Measurements from ENCODE around the gene TASP1. TPM values are rescaled to one million over a fixed set of nuclear protein-coding genes. Genes with fewer than 3 reads are reported as not detected.
"Not testable (repeated sequence)": the region's sequence is repeated elsewhere in the genome, so short reads cannot be mapped to it uniquely, and the experiment has no call there.

Gene TASP1
- total RNA-seq, 1 experiment from 2014 or later: 8.3 TPM

DNA sequence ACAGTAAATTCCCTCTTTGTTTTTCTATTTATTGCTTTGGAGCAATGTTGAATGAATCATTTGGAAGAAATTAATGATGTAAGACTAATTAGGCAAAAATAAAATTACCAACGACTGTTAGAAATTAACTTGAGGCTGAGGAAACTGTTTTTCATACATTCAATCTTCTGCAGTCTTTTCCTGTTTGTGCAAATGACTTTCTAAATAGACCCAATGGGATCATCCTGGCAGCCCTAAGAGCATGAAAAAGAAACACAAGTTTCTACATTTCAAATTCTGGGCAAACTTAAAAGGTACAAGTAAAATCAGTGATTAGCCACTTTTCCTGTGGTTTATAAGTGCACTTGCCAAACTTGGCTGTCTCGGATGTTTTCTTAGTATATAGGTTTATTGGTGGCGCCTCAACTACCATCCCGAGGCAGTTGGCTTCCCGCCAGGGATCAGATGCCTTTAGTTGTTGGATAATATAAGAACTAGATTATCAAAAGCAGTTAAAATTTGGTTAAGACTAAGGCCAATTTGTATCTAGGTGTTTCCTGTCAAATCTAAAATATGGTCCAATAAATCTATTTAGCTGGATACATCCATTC is 236.5 kb downstream of the TASP1 start:
- no peak for DNase-seq (ENCODE audit: low read depth)

DNA sequence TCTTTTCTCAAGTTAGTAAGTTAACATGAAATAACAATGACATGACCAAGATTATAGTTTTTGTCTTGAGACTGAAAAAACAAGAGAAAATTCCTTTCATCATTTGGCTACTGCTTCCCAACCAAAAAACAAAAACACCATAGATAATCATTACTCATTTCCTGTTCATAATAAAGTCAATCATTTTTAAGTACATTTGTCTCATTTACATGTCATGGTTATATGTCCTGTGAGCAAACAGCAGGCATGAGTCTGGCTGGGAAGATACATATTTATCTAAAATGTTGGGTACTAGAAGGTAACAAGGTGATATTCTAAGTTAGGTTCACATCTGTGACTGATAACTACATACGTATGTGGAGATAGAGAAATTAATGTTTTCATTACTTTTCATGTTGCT is 237.1 kb downstream of the TASP1 start:
- no peak for DNase-seq (ENCODE audit: low read depth)

DNA sequence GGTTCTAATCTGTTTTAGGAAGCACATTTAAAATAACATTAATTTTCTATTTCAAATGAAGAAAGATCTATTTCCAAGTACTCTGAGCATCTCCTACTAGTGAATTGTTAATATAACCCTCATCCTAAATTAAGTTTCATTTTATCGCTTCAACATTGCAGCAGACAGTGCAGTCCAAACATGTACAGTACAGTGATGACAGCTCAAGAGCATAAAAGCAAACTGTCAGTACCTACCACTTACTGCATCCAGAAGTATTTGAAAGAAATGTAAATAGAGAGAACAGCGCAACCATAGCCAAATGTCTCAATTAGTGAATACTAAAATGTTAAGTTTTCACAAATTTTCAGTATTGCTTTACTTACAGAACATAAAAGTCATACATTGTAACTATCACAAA is 238.3 kb downstream of the TASP1 start:
- DNase-seq (ENCODE audit: low read depth): no peak

DNA sequence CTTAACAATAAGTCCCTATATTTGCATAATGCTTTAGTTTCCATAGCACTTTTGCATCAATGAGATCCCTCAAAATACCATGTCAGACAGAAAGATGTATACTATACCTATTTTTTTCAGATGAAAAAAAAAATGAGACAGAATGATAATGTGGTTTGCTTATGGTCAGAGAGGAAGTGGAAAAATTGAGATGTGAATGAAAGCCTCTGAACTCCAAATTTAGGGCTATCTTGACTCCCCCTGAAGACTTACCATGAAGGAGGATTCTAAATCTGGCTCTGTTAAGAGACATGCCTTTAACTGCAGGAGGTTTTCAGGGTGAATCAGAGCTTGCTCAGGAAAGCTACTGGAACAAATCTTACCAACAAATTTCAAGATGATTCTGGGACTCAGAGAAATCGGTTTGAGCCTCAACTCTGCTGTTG is 241.4 kb downstream of the TASP1 start:
- no peak for DNase-seq (ENCODE audit: low read depth)

DNA sequence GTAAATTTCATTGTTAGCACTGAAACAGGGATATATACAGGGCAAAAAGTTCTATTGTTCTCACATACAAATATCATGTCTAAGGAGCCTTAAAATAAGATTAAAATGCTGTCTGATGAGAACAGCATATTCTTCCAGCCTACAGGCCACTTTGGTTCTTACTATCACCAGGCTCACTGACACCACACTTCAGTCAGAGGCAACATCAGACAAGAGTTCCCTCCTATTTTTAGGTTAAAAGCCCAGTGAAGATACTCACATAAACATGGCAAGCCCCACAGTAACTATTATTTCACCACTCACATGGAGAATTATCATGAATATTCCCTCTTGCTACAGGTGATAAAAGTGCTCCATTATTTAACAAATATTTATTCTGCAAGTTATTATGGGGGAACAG is 241.9 kb downstream of the TASP1 start:
- no peak for DNase-seq (ENCODE audit: low read depth)

DNA sequence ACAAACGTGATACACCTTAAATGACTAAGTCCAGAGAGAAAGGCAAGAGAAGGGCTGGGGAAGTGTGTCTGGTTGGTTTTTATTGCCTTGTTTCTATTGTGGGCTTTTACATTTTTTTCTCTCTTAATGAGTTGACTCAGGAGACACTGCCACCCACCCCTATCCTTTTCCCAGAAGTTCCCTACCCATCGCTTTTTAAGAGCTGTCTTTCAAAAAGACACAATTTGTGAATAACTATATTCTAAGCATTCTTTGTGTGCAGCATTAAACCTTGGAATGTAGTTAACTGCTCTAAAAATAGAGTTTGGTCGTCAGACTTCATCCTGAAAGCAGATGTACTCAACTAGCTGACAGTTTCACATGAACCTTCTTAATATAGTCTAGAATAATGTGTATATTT is 242.7 kb downstream of the TASP1 start:
- DNase-seq (ENCODE audit: low read depth): no peak

DNA sequence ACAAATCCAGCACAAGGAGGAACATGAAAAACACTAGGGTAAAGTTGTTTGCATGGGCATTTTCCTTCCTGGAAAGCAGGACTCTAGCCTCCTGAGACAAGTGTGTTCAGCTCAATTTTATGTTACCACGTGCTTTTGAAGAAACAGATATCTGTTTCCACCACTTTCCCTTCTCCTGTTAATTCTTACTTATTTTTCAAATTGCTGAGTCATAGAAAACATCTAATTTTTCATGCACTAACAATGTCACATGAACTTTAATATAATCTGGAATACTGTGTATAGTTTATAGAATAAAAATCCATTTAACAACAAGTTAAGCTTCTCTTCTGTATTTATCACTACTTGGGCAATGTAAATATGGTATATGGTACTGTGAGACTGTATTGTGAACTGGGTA is 243.5 kb downstream of the TASP1 start:
- no peak for DNase-seq (ENCODE audit: low read depth)

DNA sequence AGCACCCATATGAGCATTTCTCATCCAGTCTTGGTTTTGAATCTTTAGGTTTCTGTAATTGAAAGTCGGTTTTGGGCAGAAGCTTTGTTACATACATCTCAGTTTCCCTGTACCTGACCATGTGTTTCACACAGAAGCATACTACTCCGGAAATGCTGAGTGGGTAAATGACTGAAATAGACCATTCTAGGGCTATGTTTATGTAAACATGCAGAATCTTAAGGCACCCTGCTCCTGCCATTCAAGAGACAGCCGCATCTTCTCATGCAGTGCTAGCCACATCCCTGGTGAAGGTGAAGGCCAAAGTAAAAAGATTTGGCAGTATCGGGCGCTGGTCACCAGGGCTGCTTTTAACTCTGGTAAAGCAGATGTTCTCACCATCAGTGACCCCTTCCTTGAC is 246.3 kb downstream of the TASP1 start:
- no peak for DNase-seq (ENCODE audit: low read depth)

DNA sequence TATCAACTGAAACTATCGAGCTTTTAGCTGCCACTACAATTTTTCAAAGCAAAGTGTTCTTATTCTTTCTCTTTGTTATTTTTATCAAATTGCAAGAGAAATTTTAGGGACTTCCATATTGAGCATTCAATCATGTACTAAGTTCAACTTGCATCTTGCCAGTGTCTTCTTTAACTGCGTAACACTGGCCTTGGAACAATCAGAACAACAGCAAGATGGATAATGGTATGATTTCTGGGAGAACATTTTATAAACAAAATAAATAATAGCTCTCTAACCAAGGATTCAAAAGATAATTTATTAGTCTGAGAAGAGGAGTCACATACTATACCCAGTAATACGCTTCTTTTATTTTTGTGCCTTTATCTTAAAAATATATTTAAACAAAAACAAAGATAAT is 249.6 kb downstream of the TASP1 start:
- no peak for DNase-seq (ENCODE audit: low read depth)

DNA sequence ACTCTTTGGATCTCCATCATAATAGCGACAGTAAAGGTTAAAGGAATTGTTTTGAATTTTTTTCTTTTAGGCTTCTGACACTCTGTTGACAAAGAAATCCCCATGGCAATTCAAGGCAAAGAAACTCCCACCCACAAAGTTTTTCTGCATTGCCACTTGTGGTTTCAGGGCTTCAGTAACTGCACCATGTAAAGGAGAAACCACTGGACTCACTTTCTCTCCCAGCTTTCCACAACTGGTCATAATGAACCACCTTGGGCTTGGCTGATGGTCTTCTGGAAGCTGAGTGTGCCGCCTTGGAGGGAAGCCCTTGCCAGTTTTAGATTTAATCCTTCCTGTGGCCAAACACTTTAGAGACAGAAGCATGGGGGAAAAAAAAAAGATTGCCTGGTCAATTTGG is 254.6 kb downstream of the TASP1 start:
- no peak for DNase-seq (ENCODE audit: low read depth)

DNA sequence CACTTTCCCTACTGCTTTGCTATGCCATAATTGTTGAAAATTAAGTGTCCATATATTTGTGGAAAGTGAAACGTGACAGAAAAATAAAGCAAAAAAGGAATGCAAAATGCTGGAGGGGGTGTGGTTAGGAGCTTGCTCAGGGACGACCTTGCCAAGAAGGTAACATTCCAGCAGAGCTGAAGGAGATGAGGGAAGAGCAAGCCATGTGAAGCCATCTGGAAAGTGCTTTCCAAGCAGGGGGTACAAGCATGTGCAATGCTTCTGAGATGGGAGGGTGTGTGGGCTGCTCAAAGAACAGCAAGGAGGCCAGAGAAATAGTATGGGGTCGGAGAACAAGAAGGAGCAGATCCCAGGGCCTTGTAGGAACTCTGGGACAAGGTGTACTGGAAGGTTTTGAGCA is 255.9 kb downstream of the TASP1 start:
- no peak for DNase-seq (ENCODE audit: low read depth)

DNA sequence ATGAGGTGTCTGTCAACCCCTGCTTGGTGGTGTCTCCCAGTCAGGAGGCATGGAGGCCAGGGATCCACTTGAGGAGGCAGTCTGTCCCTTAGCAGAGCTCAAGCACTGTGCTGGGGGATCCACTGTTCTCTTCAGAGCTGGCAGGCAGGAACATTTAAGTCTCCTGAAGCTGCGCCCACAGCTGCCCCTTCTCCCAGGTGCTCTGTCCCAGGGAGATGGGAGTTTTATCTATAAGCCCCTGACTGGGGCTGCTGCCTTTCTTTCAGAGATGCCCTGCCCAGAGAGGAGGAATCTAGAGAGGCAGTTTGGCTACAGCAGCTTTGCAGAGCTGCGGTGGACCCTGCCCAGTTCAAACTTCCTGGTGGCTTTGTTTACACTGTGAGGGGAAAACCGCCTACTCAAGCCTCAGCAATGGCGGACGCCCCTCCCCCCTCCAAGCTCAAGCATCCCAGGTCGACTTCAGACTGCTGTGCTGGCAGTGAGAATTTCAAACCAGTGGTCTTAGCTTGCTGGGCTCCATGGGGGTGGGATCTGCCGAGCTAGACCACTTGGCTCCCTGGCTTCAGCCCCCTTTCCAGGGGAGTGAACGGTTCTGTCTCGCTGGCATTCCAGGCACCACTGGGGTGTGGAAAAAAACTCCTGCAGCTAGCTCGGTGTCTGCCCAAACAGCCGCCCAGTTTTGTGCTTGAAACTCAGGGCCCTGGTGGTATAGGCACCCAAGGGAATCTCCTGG is 258.1 kb downstream of the TASP1 start:
- DNase-seq (ENCODE audit: low read depth): not testable (repeated sequence)

DNA sequence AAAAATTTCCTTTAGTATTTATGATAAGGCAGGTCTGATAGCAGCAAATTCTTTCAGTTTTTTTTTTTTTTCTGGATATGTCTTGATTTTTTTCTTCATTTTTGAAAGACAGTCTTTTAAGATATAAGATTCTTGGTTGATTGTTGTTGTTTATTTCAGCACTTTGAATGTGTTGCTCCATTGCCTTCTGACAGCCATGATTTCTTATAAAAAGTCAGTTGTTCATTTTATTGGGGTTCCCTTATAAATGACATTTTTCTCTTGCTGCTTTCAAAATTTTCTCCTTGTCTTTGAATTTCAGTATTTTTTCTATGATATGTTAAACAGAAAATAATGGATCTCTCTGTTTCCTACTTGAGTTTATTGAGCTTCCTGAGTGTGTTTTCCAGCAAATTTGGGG is 265.3 kb downstream of the TASP1 start:
- no peak for DNase-seq (ENCODE audit: low read depth)

DNA sequence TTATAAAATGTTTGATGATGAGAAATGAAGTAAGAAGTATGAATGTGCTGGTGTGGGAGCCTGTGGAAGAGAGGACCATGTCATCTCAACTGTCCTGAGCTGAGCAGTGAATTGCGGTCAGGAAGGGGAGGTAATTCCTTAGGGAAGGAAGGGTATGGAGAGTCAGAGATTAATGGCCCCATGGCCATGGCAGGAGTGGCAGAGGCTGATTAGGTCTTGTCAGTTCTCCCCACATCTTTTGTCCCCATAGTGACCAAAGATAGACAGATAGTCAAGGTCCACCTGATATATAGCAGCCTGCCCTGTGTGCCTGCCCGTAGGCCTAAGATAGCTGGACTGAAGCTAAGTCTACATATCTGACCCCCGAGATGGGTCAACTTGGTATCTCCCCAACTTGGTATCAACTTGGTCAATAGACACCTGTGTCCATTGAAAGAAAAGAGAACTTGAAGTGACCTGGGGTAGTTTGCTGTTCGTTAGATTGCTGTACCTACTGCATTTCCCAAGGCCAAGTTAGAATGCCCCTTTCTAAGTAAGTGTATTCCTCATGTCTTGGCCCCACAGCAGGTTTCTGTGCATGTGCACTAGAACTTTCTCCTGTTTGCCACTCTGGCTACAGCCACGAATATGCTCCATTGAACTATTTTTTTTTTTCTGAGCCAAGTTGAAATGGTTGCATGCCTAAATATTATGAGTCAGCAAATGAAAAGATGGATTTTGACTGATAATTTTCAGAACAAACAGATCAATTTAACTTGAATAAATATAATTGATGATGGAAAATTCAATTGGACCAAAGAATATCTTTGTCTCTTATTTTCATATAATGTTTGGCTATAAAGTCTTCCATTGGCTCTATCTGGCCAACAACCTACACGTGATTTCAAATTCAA is 274.2 kb downstream of the TASP1 start:
- no peak for DNase-seq (ENCODE audit: low read depth)

DNA sequence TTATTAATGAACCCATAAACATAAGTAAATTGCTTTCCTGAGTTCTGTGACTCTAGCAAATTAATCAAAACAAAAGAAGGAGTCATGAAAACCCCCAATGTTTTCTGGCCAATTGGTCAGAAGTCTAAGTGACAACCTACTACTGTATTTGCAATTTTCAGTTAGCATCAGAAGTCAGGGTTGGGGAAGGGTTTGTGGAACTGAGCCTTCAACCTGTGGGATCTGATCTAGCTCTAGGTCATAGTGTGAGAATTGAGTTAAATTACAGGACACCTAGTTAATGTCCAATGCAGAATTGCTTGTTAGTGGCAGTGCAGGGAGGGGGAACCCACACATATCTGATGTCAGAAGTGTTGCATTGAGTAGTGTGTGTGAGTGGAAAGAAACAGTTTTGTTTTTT is 275.3 kb downstream of the TASP1 start:
- DNase-seq (ENCODE audit: low read depth): no peak

DNA sequence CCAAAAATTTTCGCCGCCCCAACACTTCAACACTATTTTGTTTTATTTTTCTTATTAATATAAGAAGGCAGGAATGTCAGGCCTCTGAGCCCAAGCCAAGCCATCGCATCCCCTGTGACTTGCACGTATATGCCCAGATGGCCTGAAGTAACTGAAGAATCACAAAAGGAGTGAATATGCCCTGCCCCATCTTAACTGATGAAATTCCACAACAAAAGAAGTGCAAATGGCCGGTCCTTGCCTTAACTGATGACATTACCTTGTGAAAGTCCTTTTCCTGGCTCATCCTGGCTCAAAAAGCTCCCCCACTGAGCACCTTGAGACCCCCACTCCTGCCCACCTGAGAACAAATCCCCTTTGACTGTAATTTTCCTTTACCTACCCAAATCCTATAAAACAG is 276.6 kb downstream of the TASP1 start:
- not testable (repeated sequence) for DNase-seq (ENCODE audit: low read depth)

DNA sequence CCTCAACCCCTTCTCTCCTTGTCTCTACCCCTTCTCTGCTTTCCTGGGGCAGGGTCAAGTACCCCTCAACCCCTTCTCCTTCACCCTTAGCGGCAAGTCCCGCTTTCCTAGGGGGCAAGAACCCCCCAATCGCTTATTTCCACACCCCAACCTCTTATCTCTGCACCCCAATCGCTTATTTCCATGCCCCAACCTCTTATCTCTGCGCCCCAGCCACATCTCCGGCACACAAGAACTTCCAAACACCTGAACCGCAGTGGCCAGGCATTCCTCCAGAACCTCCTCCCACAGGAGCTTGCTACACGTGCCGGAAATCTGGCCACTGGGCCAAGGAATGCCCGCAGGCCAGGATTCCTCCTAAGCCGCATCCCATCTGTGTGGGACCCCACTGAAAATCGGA is 279.8 kb downstream of the TASP1 start:
- DNase-seq (ENCODE audit: low read depth): not testable (repeated sequence)

DNA sequence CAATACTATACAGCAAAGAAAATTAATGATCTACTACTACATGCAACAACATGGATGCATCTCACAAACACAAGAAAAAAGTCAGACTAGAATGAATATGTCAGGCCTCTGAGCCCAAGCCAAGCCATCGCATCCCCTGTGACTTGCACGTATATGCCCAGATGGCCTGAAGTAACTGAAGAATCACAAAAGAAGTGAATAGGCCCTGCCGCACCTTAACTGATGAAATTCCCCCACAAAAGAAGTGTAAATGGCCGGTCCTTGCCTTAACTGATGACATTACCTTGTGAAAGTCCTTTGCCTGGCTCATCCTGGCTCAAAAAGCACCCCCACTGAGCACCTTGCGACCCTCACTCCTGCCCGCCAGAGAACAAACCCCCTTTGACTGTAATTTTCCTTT is 280.9 kb downstream of the TASP1 start:
- not testable (repeated sequence) for DNase-seq (ENCODE audit: low read depth)

DNA sequence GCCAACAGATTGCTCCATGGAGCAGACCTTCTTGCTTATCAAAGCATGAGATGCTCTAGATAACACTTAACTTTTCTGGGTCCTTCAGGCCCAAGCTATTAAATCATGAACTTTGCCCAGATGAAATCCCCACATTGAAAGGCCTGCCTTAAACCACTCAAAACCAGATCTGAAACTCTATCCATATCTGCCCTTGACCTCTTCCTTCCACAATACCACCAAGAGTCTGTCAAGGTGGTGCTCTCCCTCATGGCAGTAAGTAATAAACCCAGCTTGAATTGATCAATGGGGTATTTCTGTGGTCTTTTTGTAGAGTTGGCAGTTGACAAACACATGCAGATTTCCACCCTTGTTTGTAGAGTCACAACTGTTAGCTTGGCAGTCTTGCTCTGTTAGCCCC is 282.1 kb downstream of the TASP1 start:
- no peak for DNase-seq (ENCODE audit: low read depth)

DNA sequence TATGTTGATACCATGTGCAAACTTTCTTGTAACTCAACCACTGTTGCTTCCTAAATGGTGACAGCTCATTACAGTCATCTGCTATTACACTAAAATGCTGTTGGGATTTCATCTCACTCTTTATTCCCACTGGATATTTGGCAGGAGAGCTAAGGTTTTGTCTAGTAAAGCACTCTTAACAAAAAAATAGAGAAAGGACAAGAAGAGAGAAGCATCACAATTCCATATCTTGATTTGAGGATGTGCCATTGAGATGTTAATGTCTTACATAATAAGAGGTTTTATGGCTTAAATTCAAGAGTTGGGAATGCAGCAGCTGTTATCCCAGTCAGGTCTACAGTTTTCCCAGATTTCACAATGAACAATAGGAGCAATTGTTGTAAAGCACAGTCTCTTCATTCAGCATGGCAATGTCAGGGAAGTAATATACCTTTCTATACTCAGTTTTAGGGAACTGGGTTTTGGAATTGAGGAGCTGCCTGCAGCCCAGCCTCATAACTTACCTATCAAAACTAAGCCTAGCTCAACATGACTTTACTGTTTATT is 282.7 kb downstream of the TASP1 start:
- no peak for DNase-seq (ENCODE audit: low read depth)

DNA sequence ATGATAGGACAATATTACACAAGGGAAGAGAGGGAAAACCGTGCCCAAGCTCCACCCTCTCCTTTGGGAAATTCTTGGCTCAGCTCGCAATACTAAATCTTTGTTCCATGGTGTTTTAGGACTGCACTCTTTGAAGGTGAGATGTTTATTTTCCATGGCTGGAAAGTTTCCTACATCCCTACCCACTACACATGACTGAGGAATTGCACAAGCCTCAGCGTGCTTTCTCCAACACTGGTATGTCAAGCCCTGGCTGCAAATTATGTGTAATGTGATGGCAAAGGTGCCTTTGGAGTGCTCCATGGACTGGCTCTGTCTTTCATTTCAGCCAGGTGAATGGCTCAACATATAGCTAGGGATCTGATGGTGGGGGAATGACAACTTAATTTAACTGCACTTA is 283.3 kb downstream of the TASP1 start:
- DNase-seq (ENCODE audit: low read depth): no peak

All from HT1080 (cell line).